SK-N-SH (cell line): Measurements from ENCODE around the gene HK1. TPM values are rescaled to one million over a fixed set of nuclear protein-coding genes. Genes with fewer than 3 reads are reported as not detected.
A peak's percentile ranks its signal among the peaks of the same experiment; 100 is the strongest.

Experiments used
- CTCF ChIA-PET: fragments of 300-600, 350-600 bp; formaldehyde crosslinking; extraction: SDS; loops from one replicate; lab custom pipeline; 2021; lab: Yijun Ruan, JAX
- POLR2A ChIA-PET: fragments of 350-600 bp; sonication (Branson Sonifier 250); formaldehyde crosslinking; extraction: SDS; loops from one replicate; lab custom pipeline; 2020; ENCODE audit warnings: antibody characterized with exemption, inconsistent platforms; lab: Yijun Ruan, JAX
- DNase-seq: peaks from one replicate; pipeline ENCODE4 v3.0.0; 2012
- H2AFZ ChIP-seq: fragments of 200-600 bp; sonication (generic); 2 replicates; pipeline ENCODE4 v1.8.1; 2016; ENCODE audit warnings: antibody characterized with exemption, mild to moderate bottlenecking, low read depth
- H3F3A ChIP-seq: fragments of 200-600 bp; sonication (generic); replicated peaks from 2 replicates; pipeline ENCODE3; 2016; ENCODE audit warnings: antibody characterized with exemption, mild to moderate bottlenecking; ENCODE audit not compliant: insufficient read depth
- H3K27ac ChIP-seq, 2 experiments: fragments of 200-500 bp in 1 of 2; fragments of 200-600 bp in 1 of 2; sonication (Bioruptor generic) in 1 of 2; sonication (generic), shearing (Covaris generic) in 1 of 2; 2 replicates each; pipeline versions ENCODE4 v1.5.1 to v1.6.1; 2014 to 2016; ENCODE audit warnings: low read depth in 2 of 2, inconsistent platforms in 1 of 2, low read length in 1 of 2, mild to moderate bottlenecking in 1 of 2, mixed read lengths in 1 of 2
- H3K27me3 ChIP-seq: fragments of 200-600 bp; sonication (generic), shearing (Covaris generic); 2 replicates; pipeline ENCODE4 v1.6.1; 2016; ENCODE audit warnings: mixed run types; ENCODE audit not compliant: insufficient read depth
- H3K36me3 ChIP-seq, 2 experiments: fragments of 200-500 bp in 1 of 2; fragments of 200-600 bp in 1 of 2; sonication (Bioruptor generic) in 1 of 2; sonication (generic) in 1 of 2; replicated peaks in 1 of 2; 2 replicates each; pipeline versions ENCODE3 to v1.5.1; 2014 to 2016; ENCODE audit warnings: low read length in 1 of 2, mild to moderate bottlenecking in 1 of 2; ENCODE audit not compliant: insufficient read depth in 2 of 2, control insufficient read depth in 1 of 2
- H3K4me1 ChIP-seq, 2 experiments: fragments of 200-500 bp in 1 of 2; fragments of 200-600 bp in 1 of 2; sonication (Bioruptor generic) in 1 of 2; sonication (generic), shearing (Covaris generic) in 1 of 2; 2 replicates each; pipeline versions ENCODE4 v1.5.1 to v1.6.1; 2014 to 2016; ENCODE audit warnings: low read depth in 1 of 2, low read length in 1 of 2, mixed run types in 1 of 2; ENCODE audit not compliant: insufficient read depth in 2 of 2, control insufficient read depth in 1 of 2
- H3K4me2 ChIP-seq: fragments of 200-600 bp; sonication (generic), shearing (Covaris generic); 2 replicates; pipeline ENCODE4 v1.6.1; 2017; ENCODE audit warnings: mixed run types
- H3K4me3 ChIP-seq, 2 experiments: fragments of 200-500 bp in 1 of 2; fragments of 200-600 bp in 1 of 2; sonication (Bioruptor generic) in 1 of 2; sonication (generic), shearing (Covaris generic) in 1 of 2; 2 replicates each; pipeline versions ENCODE4 v1.5.1 to v1.8.1; 2014 to 2016; ENCODE audit warnings: low read depth in 2 of 2, inconsistent platforms in 1 of 2, low read length in 1 of 2, mild to moderate bottlenecking in 1 of 2, mixed read lengths in 1 of 2, moderate library complexity in 1 of 2
- H3K79me2 ChIP-seq: fragments of 200-600 bp; sonication (generic); 2 replicates; pipeline ENCODE4 v1.8.1; 2017; ENCODE audit warnings: mild to moderate bottlenecking; ENCODE audit not compliant: insufficient read depth
- H3K9ac ChIP-seq: fragments of 200-600 bp; sonication (generic); 2 replicates; pipeline ENCODE4 v1.6.1; 2017; ENCODE audit warnings: mixed run types
- H3K9me2 ChIP-seq: fragments of 200-600 bp; sonication (generic); 2 replicates; pipeline ENCODE4 v1.6.1; 2017; ENCODE audit warnings: mixed run types
- H3K9me3 ChIP-seq: fragments of 200-600 bp; sonication (generic); 2 replicates; pipeline ENCODE4 v1.6.1; 2017; ENCODE audit warnings: mixed run types, mild to moderate bottlenecking, moderate library complexity
- H4K20me1 ChIP-seq: fragments of 200-600 bp; sonication (generic); 2 replicates; pipeline ENCODE4 v1.6.1; 2017; ENCODE audit warnings: mild to moderate bottlenecking, mixed run types; ENCODE audit not compliant: insufficient read depth
- CHD2 ChIP-seq: fragments of 150-350 bp; IDR thresholded peaks from 2 replicates; pipeline ENCODE4 v1.6.1; 2018; ENCODE audit warnings: low read length; ENCODE audit not compliant: partially characterized antibody
- GATA2 ChIP-seq: sonication (generic); formaldehyde crosslinking; IDR thresholded peaks from 2 replicates; pipeline ENCODE4 v1.5.0; 2020; ENCODE audit warnings: mild to moderate bottlenecking, missing genetic modification reagents
- MXI1 ChIP-seq: IDR thresholded peaks from 2 replicates; pipeline ENCODE4 v1.6.1; 2012; ENCODE audit warnings: mild to moderate bottlenecking, low read depth, low read length, improper control_type of control experiment
- NFIC ChIP-seq: IDR thresholded peaks from 2 replicates; pipeline ENCODE4 v1.4.0; 2012; ENCODE audit warnings: borderline replicate concordance
- RCOR1 ChIP-seq: fragments of 150-350 bp; IDR thresholded peaks from 2 replicates; pipeline ENCODE4 v1.6.1; 2017; ENCODE audit warnings: antibody characterized with exemption, low read length
- RFX5 ChIP-seq: IDR thresholded peaks from 2 replicates; pipeline ENCODE4 v1.6.1; 2012; ENCODE audit warnings: mild to moderate bottlenecking, improper control_type of control experiment, low read length
- TEAD4 ChIP-seq: IDR thresholded peaks from 2 replicates; pipeline ENCODE4 v1.4.0; 2012; ENCODE audit warnings: mild to moderate bottlenecking, borderline replicate concordance; ENCODE audit not compliant: insufficient read depth
- WGBS: methylation state at CpG from one replicate; pipeline ENCODE4 v1.1.6; 2017; ENCODE audit warnings: low lambda C conversion rate; 5-methylcytosine and 5-hydroxymethylcytosine counted together
- polyA plus RNA-seq, 3 experiments: library from polyadenylated mRNA; depleted of rRNA; stranded (reverse); fragments of >200 nt; gene quantifications; 2 replicates each; pipeline ENCODE4 v1.2.3, GENCODE V29; 2012
- TF ChIP-seq, protein P1 (sequence below): IDR thresholded peaks from 2 replicates; pipeline ENCODE4 v1.4.0; 2012; ENCODE audit warnings: low read depth, borderline replicate concordance
- TF ChIP-seq, protein P2 (sequence below): fragments of 150-350 bp; IDR thresholded peaks from 2 replicates; pipeline ENCODE4 v1.6.1; 2017; ENCODE audit warnings: antibody characterized with exemption, low read length, low read depth, borderline replicate concordance

Gene HK1
- polyA plus RNA-seq, 1 of the 3 experiments (the other 2 are of a cell fraction): 38.7 TPM

DNA sequence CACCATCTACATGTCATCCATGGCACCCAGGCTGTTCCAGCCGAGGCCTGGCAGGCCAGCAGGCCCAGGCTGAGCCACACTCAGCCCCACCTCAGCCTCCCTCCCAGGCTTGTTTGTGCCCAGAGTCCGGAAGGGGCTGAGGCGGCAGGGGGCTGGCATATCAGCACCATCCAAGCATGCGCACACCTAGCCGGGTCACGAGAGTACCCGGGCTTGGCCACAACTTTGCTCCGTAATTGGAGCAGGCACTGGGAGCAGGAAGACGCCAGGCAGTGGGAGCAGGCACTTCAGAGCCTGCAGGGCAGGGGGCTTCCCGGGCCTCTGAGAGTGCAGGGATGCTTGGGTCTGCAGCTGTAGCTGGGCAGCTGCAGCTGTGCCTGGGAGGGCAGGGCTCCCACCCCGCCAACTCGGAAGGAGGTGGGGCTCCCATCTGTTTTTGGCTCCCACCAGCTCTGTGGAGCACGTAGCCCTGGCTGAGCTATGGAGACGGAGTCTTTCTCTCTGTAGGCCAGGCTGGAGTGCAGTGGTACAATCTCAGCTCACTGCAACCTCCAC, 157.7 kb downstream of the HK1 start:
- CTCF ChIA-PET: interaction anchor here (1.3 to 1.5 kb wide), 2 partner anchors 8 to 72 kb away, joined by 3 to 6 read pairs; no protein-coding TSS in a partner anchor
- WGBS: 82% methylated on average over 13 of the region's 14 CpGs
- H3K9ac ChIP-seq: no peak overlapping the region
- H3K9me3 ChIP-seq: no peaks in the 10 kb centered on the region
- H3K27ac ChIP-seq: no peak overlapping the region
- TF ChIP-seq CHD2 (no peak), MXI1 (no peak), NFIC (no peak)
- TF ChIP-seq, all 33 proteins: peak for 0
- Histone ChIP-seq H4K20me1 (no peaks in the 10 kb centered on the region), H3K4me2 (no peak overlapping the region), H3K4me3 (no peak overlapping the region), H3K36me3 (no peaks in the 10 kb centered on the region), H3F3A (no peaks in the 10 kb centered on the region), H3K9me2 (no peaks in the 10 kb centered on the region), H3K27me3 (no peaks in the 10 kb centered on the region), H3K4me1 (peaks cover 9 to 15% of the 10 kb centered on the region in 2 experiments; a peak in 3 of 4 replicates), H2AFZ (no peak overlapping the region), H3K79me2 (no peaks in the 10 kb centered on the region)
- POLR2A ChIA-PET: no interaction called here
- no peak for DNase-seq

DNA sequence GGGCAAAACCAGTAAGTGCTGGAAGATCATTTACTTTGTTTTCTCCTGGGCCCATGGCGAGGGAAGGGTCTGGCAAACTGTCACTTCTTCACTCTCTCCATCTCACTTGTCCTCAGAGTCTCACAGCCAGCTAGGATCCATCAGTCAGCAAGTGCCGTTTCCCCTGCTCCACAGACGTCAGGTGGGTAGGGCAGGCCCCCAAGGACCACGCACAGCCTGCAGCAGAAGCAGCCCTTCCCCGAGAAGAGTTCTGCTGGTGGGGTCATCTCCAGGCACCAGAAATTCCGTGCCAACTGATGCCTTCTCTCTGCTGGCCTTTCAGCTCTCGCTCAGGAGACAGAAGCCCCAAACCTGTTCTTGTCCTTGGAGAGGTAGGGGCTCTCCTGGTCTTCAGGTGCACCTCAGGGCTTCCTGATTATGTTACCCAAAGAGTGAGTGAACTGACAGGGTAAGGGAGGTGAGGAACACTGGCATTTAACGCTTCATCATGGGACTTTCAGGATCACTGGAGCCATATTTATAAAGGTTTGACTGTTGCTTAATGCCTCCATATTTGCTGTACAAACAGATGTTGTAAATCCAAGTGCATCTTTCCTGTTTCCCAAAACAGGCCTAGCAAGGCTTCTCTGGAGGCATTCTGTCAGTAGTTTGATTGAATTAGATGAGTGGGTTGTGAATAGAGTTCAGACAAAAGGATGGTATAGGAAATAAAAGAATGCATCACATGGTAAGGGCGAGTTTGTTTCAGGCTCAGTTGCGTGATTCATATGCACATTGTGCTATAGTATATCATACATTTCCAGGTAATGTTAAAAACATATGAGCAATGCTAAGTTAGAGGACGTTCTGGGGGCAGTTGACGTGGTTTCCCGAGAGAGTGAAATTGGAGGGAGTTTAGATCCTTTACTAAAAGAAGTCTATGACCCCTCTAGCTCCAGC, 159.3 kb downstream of the HK1 start:
- H3K27ac ChIP-seq: no peak overlapping the region

More for the DNA sequence above, 159.3 kb downstream of the HK1 start:
- ChIA-PET CTCF (interaction anchor here (1.0 to 1.5 kb wide), 3 partner anchors 31 to 70 kb away, joined by 3 read pairs; no protein-coding TSS in a partner anchor), POLR2A (no interaction called here)
- TF ChIP-seq, protein P1, sequence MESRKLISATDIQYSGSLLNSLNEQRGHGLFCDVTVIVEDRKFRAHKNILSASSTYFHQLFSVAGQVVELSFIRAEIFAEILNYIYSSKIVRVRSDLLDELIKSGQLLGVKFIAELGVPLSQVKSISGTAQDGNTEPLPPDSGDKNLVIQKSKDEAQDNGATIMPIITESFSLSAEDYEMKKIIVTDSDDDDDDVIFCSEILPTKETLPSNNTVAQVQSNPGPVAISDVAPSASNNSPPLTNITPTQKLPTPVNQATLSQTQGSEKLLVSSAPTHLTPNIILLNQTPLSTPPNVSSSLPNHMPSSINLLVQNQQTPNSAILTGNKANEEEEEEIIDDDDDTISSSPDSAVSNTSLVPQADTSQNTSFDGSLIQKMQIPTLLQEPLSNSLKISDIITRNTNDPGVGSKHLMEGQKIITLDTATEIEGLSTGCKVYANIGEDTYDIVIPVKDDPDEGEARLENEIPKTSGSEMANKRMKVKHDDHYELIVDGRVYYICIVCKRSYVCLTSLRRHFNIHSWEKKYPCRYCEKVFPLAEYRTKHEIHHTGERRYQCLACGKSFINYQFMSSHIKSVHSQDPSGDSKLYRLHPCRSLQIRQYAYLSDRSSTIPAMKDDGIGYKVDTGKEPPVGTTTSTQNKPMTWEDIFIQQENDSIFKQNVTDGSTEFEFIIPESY: no peak
- TF ChIP-seq RCOR1: no peak
- no peak for TF ChIP-seq TEAD4
- TF ChIP-seq MXI1: no peak
- TF ChIP-seq GATA2 (CRISPR knock-in tag): no peak
- TF ChIP-seq RFX5: no peak
- TF ChIP-seq, protein P2, sequence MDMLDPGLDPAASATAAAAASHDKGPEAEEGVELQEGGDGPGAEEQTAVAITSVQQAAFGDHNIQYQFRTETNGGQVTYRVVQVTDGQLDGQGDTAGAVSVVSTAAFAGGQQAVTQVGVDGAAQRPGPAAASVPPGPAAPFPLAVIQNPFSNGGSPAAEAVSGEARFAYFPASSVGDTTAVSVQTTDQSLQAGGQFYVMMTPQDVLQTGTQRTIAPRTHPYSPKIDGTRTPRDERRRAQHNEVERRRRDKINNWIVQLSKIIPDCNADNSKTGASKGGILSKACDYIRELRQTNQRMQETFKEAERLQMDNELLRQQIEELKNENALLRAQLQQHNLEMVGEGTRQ: no peak
- H3K4me1 ChIP-seq: peaks cover 9 to 15% of the 10 kb centered on the region in 2 experiments; a peak in 3 of 4 replicates
- no peaks in the 10 kb centered on the region for H3K27me3 ChIP-seq
- H3K36me3 ChIP-seq: no peaks in the 10 kb centered on the region
- H3K4me2 ChIP-seq: no peak overlapping the region
- no peaks in the 10 kb centered on the region for H3F3A ChIP-seq
- H3K79me2 ChIP-seq: no peaks in the 10 kb centered on the region
- H2AFZ ChIP-seq: peak overlapping the region; percentile 80; the same call in 1 of the 2 replicates
- no peak overlapping the region for H3K4me3 ChIP-seq
- no peaks in the 10 kb centered on the region for H4K20me1 ChIP-seq
- H3K9me3 ChIP-seq: no peaks in the 10 kb centered on the region
- WGBS: 81% methylated on average over 13 of the region's 13 CpGs
- H3K9ac ChIP-seq: no peak overlapping the region
- DNase-seq: no peak
- H3K9me2 ChIP-seq: no peaks in the 10 kb centered on the region
